Endodermal cell (in vitro differentiated cells): ENCODE data around the gene MAP4K4. TPM values are rescaled to one million over a fixed set of nuclear protein-coding genes. Genes with fewer than 3 reads are reported as not detected.
A peak's percentile ranks its signal among the peaks of the same experiment; 100 is the strongest.

Source experiments
- DNase-seq: peaks from one replicate; pipeline ENCODE4 v3.0.0-alpha.2; 2017
- H3K27ac ChIP-seq: 2 replicates; pipeline ENCODE4 v1.5.1; 2013; ENCODE audit warnings: mild to moderate bottlenecking, low read depth, low read length, moderate library complexity
- H3K27me3 ChIP-seq: 2 replicates; pipeline ENCODE4 v1.6.1; 2013; ENCODE audit warnings: mild to moderate bottlenecking, low read length, moderate library complexity; ENCODE audit not compliant: insufficient read depth, control insufficient read depth, poor library complexity, severe bottlenecking
- H3K36me3 ChIP-seq: 2 replicates; pipeline ENCODE4 v1.7.0; 2013; ENCODE audit warnings: mild to moderate bottlenecking, low read length, moderate library complexity; ENCODE audit not compliant: control insufficient read depth, insufficient read depth
- H3K4me1 ChIP-seq: one replicate; pipeline ENCODE4 v1.7.0; 2013; ENCODE audit warnings: low read length; ENCODE audit not compliant: control insufficient read depth, insufficient read depth
- H3K4me3 ChIP-seq: 2 replicates; pipeline ENCODE4 v1.5.1; 2013; ENCODE audit warnings: mild to moderate bottlenecking, low read length, moderate library complexity
- H3K9ac ChIP-seq: 2 replicates; pipeline ENCODE4 v1.6.1; 2013; ENCODE audit warnings: mild to moderate bottlenecking, low read length, moderate library complexity; ENCODE audit not compliant: poor library complexity, severe bottlenecking; ENCODE audit errors: extremely low read depth
- H3K9me3 ChIP-seq: 2 replicates; pipeline ENCODE4 v1.6.1; 2013; ENCODE audit warnings: mild to moderate bottlenecking, low read length, moderate library complexity; ENCODE audit not compliant: control insufficient read depth
- H3K27ac Mint-ChIP-seq: 2 replicates; pipeline ENCODE4 v1.8.0; 2020; ENCODE audit warnings: mixed read lengths
- H3K27me3 Mint-ChIP-seq: 2 replicates; pipeline ENCODE4 v1.8.0; 2021; ENCODE audit warnings: mild to moderate bottlenecking, mixed read lengths; ENCODE audit not compliant: insufficient read depth
- H3K36me3 Mint-ChIP-seq: 2 replicates; pipeline ENCODE4 v1.8.0; 2020; ENCODE audit warnings: low read depth, mixed read lengths
- H3K4me1 Mint-ChIP-seq: 2 replicates; pipeline ENCODE4 v1.8.0; 2020; ENCODE audit warnings: mixed read lengths
- H3K4me3 Mint-ChIP-seq: 2 replicates; pipeline ENCODE4 v1.8.0; 2020; ENCODE audit warnings: mild to moderate bottlenecking, moderate library complexity, mixed read lengths
- H3K9me3 Mint-ChIP-seq: 2 replicates; pipeline ENCODE4 v1.8.0; 2020; ENCODE audit warnings: mild to moderate bottlenecking, mixed read lengths
- WGBS, 2 experiments: methylation state at CpG; one replicate each; pipeline versions ENCODE4 v1.1.5 to v1.1.7; 2013; ENCODE audit warnings: missing lambda C conversion rate in 2 of 2, mixed read lengths in 1 of 2; ENCODE audit not compliant: insufficient coverage in 1 of 2, insufficient read length in 1 of 2; 5-methylcytosine and 5-hydroxymethylcytosine counted together
- total RNA-seq, 2 donors: library from RNA; stranded (reverse); fragmentation: NEBNext Ultra II Directional in 1 of 2; extraction: Animal tissue kit (Norgen Biotek cat#: 25700) in 1 of 2; gene quantifications; 2 replicates in 1 of 2; 3 replicates in 1 of 2; pipeline ENCODE4 v1.2.1, GENCODE V29; 2021
- TF ChIP-seq, protein P1 (sequence below): fragments of 200-600 bp; sonication (generic); conservative IDR thresholded peaks from 2 replicates; pipeline ENCODE4 v1.5.0; 2021; ENCODE audit warnings: antibody characterized with exemption, mild to moderate bottlenecking

The MAP4K4 gene
- total RNA-seq, 2 donors from 2014 or later = 130 to 142 TPM

DNA sequence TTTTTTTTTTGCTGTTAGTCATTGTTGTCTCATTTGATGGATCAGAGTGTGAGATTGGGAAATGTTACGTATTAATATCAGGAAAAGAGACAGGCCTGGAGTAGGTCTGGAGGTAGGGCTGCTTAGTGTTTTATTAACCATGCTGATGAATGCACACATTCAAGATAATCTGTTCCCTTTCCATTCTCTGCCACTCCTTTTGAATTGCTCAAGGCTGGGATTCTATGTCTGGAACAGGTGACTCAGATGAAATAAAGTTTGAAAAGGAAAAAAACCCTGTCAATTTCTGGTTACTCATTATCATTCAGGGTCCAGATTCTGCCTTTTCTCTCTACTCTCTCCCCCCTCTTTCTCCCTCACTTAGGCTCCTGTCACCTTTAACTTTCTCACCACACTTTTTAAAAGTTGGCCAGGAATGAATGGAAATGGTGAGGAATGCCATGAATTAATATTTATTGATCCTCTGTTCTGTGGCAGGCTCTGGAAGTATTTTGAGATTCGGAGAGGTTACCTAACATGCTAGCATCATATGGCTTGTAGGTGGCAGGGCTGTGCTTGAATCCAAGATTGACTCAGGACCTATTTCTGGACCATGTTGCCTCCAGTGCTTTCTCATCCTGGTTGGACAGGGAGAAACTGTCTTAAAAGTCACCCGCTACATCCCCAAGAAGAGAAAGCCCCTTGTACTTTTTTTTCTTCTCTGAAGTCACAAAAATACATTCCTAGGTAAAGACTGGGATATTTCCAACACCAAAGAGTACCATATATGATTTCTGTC is 40.2 kb downstream of the MAP4K4 start:
- H3K9ac ChIP-seq = no peak overlapping the region
- H3K27me3 ChIP-seq = no peaks in the 10 kb centered on the region
- Mint-ChIP-seq H3K27ac (no peak overlapping the region), H3K9me3 (no peaks in the 10 kb centered on the region), H3K4me3 (no peak overlapping the region), H3K36me3 (no peaks in the 10 kb centered on the region), H3K4me1 (peaks cover 35% of the 10 kb centered on the region), H3K27me3 (no peaks in the 10 kb centered on the region)
- no peak for DNase-seq
- H3K36me3 ChIP-seq = no peaks in the 10 kb centered on the region
- H3K9me3 ChIP-seq = no peaks in the 10 kb centered on the region
- TF ChIP-seq, protein P1, sequence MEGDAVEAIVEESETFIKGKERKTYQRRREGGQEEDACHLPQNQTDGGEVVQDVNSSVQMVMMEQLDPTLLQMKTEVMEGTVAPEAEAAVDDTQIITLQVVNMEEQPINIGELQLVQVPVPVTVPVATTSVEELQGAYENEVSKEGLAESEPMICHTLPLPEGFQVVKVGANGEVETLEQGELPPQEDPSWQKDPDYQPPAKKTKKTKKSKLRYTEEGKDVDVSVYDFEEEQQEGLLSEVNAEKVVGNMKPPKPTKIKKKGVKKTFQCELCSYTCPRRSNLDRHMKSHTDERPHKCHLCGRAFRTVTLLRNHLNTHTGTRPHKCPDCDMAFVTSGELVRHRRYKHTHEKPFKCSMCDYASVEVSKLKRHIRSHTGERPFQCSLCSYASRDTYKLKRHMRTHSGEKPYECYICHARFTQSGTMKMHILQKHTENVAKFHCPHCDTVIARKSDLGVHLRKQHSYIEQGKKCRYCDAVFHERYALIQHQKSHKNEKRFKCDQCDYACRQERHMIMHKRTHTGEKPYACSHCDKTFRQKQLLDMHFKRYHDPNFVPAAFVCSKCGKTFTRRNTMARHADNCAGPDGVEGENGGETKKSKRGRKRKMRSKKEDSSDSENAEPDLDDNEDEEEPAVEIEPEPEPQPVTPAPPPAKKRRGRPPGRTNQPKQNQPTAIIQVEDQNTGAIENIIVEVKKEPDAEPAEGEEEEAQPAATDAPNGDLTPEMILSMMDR = no peak
- H3K4me3 ChIP-seq = no peak overlapping the region
- H3K4me1 ChIP-seq = peaks cover 17% of the 10 kb centered on the region
- 91 to 100% methylated on average over 2 to 3 of the region's 3 CpGs for WGBS, 2 experiments
- no peak overlapping the region for H3K27ac ChIP-seq

- Histone ChIP-seq H3K9ac (no peak overlapping the region), H3K36me3 (no peaks in the 10 kb centered on the region), H3K27ac (no peak overlapping the region), H3K4me1 (peaks cover 17% of the 10 kb centered on the region), H3K9me3 (no peaks in the 10 kb centered on the region), H3K4me3 (no peak overlapping the region), H3K27me3 (no peaks in the 10 kb centered on the region)
- TF ChIP-seq, protein P1 = no peak
- no peak overlapping the region for H3K27ac Mint-ChIP-seq
- DNase-seq = no peak
- no peaks in the 10 kb centered on the region for H3K36me3 Mint-ChIP-seq
- H3K4me1 Mint-ChIP-seq = peaks cover 36% of the 10 kb centered on the region
- H3K9me3 Mint-ChIP-seq = no peaks in the 10 kb centered on the region
- H3K27me3 Mint-ChIP-seq = no peaks in the 10 kb centered on the region
- WGBS, 2 experiments = 100% methylated on average over 2 of the region's 2 CpGs; no CpG with 5 or more reads in 1 of the 2 experiments
- H3K4me3 Mint-ChIP-seq = no peak overlapping the region
These were observed 41.1 kb downstream of the MAP4K4 start for GRCh38 chr2:101738649-101739048.

DNA sequence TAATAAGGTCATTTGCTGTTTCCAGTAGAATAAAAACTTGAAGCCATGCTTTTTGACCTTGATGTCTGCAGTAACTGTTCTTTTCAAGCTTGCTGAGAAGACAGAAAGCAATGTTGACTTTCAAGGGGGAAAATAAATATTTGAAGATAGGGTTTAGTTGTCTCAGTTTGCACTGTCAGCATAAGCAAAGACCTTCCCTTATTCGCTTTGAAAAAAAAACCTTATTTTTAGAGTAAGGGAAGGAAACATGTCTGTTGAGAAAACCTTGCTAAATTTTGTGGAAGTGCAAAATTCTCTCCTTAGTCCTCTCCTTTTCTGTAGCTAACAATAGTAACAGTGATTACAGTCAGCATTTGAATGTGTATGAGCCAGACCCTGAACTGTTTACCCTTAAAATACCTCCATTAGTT is 43.1 kb downstream of the MAP4K4 start:
- Mint-ChIP-seq H3K36me3 (no peaks in the 10 kb centered on the region), H3K4me3 (no peak overlapping the region), H3K9me3 (no peaks in the 10 kb centered on the region), H3K27me3 (no peaks in the 10 kb centered on the region), H3K4me1 (peaks cover 39% of the 10 kb centered on the region), H3K27ac (peak overlapping the region; percentile 18)
- H3K4me1 ChIP-seq = peaks cover 21% of the 10 kb centered on the region
- H3K36me3 ChIP-seq = no peaks in the 10 kb centered on the region
- H3K27me3 ChIP-seq = no peaks in the 10 kb centered on the region
- H3K9ac ChIP-seq = no peak overlapping the region
- DNase-seq = no peak
- no peak overlapping the region for H3K4me3 ChIP-seq
- TF ChIP-seq, protein P1 = no peak
- WGBS, 2 experiments = 100% methylated on average over 1 of the region's 1 CpG; no CpG with 5 or more reads in 1 of the 2 experiments
- H3K9me3 ChIP-seq = no peaks in the 10 kb centered on the region
- no peak overlapping the region for H3K27ac ChIP-seq
